ENCODE measurements around the gene NPC1L1. TPM values are rescaled to one million over a fixed set of nuclear protein-coding genes. Genes with fewer than 3 reads are reported as not detected.

The NPC1L1 gene
- total and polyA plus RNA-seq, 2 experiments from 2014 or later, result not detected

DNA sequence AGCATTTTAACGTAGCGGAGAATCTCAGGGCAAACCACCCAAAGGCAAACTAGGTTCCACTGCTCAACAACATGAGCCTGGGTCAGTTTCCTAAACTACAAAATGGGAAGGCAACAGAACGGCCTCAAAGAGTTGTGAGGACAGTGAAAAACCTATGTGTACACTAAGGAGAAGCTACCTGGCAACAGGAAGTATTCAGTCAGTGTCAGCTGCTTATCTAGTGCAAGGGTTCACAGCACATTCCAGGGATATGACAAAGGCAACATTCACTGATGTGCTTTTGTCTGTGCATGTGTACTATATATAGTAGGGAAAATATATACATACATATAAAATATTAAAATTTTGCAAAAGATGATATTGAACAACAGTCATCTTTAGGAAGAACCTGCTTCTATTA is 67.8 kb downstream of the NPC1L1 start:
- Histone ChIP-seq H3K27me3 (no peaks in the 10 kb centered on the region), H3K9me3 (ENCODE audit: low read depth) (no peaks in the 10 kb centered on the region), H3K4me3 (no peak overlapping the region), H3K4me1 (ENCODE audit: low read depth) (peaks cover 37% of the 10 kb centered on the region), H3K27ac (peak overlapping the region; percentile 2), H3K36me3 (peaks cover 4% of the 10 kb centered on the region)
- peak in 1 of 2 donors; percentile 43 for DNase-seq (ENCODE audit: low read depth in 1 of 2, low spot score in 1 of 2)
- TF ChIP-seq, protein P1, sequence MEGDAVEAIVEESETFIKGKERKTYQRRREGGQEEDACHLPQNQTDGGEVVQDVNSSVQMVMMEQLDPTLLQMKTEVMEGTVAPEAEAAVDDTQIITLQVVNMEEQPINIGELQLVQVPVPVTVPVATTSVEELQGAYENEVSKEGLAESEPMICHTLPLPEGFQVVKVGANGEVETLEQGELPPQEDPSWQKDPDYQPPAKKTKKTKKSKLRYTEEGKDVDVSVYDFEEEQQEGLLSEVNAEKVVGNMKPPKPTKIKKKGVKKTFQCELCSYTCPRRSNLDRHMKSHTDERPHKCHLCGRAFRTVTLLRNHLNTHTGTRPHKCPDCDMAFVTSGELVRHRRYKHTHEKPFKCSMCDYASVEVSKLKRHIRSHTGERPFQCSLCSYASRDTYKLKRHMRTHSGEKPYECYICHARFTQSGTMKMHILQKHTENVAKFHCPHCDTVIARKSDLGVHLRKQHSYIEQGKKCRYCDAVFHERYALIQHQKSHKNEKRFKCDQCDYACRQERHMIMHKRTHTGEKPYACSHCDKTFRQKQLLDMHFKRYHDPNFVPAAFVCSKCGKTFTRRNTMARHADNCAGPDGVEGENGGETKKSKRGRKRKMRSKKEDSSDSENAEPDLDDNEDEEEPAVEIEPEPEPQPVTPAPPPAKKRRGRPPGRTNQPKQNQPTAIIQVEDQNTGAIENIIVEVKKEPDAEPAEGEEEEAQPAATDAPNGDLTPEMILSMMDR (IDR thresholded peaks at IDR 0.05; ENCODE audit: low read depth, low read length), result no peak

- Histone ChIP-seq H3K27ac (peak overlapping the region; percentile 2), H3K36me3 (peaks cover 4% of the 10 kb centered on the region)
Observed at GRCh38 chr7:44472843-44473242, 68.3 kb downstream of the NPC1L1 start.

GRCh38 chr7:44471850-44472249 is 69.3 kb downstream of the NPC1L1 start:
- H3K36me3 ChIP-seq, result peaks cover 4% of the 10 kb centered on the region
- peaks cover 34% of the 10 kb centered on the region for H3K4me1 ChIP-seq (ENCODE audit: low read depth)
- H3K27me3 ChIP-seq, result no peaks in the 10 kb centered on the region
- no peaks in the 10 kb centered on the region for H3K9me3 ChIP-seq (ENCODE audit: low read depth)
- no peak for DNase-seq (ENCODE audit: low read depth in 1 of 2, low spot score in 1 of 2)
- no peak overlapping the region for H3K4me3 ChIP-seq
- H3K27ac ChIP-seq, result peak overlapping the region; percentile 90
- TF ChIP-seq, protein P1 (IDR thresholded peaks at IDR 0.05; ENCODE audit: low read depth, low read length), result no peak

More at GRCh38 chr7:44472843-44473242, 68.3 kb downstream of the NPC1L1 start:
- Histone ChIP-seq H3K4me1 (ENCODE audit: low read depth) (peaks cover 37% of the 10 kb centered on the region), H3K4me3 (no peak overlapping the region), H3K9me3 (ENCODE audit: low read depth) (no peaks in the 10 kb centered on the region), H3K27me3 (no peaks in the 10 kb centered on the region)
- DNase-seq (ENCODE audit: low read depth in 1 of 2, low spot score in 1 of 2), result no peak
- TF ChIP-seq, protein P1 (IDR thresholded peaks at IDR 0.05; ENCODE audit: low read depth, low read length), result no peak

DNA sequence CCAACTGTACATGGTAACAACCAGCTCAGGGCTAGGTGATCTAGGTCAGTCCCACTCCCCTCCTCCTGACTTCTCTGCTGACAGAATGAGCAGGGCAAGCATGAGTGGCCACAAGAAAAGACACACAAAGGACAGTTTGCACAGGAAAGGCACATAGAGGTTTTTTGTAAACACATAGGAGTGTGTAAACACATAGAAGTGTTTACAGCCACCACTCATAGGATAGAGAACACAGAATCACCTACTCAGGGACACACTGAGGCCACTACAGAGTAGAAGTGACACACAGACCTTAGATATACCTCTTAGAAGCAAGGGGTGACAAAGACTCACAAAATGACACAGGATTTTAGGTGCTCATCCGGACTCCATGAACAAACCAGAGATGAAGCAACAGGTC is 69.7 kb downstream of the NPC1L1 start:
- H3K4me1 ChIP-seq (ENCODE audit: low read depth), result peaks cover 37% of the 10 kb centered on the region
- no peaks in the 10 kb centered on the region for H3K27me3 ChIP-seq
- peak overlapping the region; percentile 90 for H3K27ac ChIP-seq
- DNase-seq (ENCODE audit: low read depth in 1 of 2, low spot score in 1 of 2), result no peak
- no peaks in the 10 kb centered on the region for H3K9me3 ChIP-seq (ENCODE audit: low read depth)
- TF ChIP-seq, protein P1 (IDR thresholded peaks at IDR 0.05; ENCODE audit: low read depth, low read length), result no peak
- peaks cover 4% of the 10 kb centered on the region for H3K36me3 ChIP-seq
- H3K4me3 ChIP-seq, result no peak overlapping the region

DNA sequence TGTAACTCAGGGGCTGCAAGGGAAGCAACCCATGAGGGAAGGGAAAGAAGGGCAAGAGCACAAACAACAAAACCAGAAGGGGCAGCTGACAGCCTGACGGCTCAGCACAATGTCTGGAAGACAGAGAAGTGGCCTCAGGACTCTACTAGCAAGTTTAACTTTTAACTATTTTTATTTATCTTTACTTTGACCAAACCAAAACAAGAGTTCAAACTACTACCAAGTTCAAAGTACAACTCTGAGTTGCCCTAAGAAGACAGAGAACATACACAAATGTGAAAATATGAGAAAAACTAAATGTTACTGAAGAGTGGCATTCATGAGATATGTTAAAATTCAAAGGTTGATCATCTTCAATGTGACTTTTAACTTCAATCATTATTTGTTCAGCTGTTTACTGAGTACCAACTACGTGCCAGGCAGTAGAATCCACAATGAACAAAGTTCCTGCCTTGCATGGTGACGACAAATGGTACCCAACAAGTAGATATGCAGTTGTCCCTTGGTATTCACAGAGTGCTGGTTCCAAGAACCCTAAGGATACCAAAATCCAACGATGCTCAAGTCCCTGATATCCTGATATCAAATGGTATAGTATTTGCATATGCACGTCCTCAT is 70.4 kb downstream of the NPC1L1 start:
- Histone ChIP-seq H3K4me3 (no peak overlapping the region), H3K27ac (peak overlapping the region; percentile 90), H3K9me3 (ENCODE audit: low read depth) (no peaks in the 10 kb centered on the region), H3K27me3 (no peaks in the 10 kb centered on the region), H3K4me1 (ENCODE audit: low read depth) (peaks cover 44% of the 10 kb centered on the region), H3K36me3 (peaks cover 4% of the 10 kb centered on the region)
- TF ChIP-seq, protein P1 (IDR thresholded peaks at IDR 0.05; ENCODE audit: low read depth, low read length), result no peak
- no peak for DNase-seq (ENCODE audit: low read depth in 1 of 2, low spot score in 1 of 2)
